ENCODE data around the gene SRPK2. TPM values are rescaled to one million over a fixed set of nuclear protein-coding genes. Genes with fewer than 3 reads are reported as not detected.

Gene SRPK2
- total and polyA plus RNA-seq, 2 of the 13 experiments (the other 11 are each of a cell fraction or from before 2014, with no cell fraction given), result 10.1 to 22.3 TPM

DNA sequence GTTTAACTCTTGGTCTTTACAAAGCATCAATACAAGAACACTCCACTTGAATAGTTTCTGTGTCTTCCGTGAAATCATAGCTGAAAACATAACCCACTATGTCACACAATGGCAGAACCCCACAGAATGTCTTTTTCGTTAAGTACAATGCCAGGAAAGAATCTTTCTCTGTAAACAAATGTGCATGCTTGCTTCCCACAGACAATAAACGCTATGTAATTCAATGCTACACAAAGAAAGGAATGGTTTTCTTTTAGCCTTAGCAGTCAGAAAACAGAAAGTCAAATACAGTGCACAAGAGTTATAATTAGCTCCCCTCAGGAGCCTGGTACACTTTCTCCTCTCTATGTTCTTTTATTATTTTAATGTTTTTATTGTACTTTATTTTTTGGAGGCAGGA, 186.1 kb downstream of the SRPK2 start:
- Histone ChIP-seq H4K20me1 (ENCODE audit: insufficient read depth, low read length) (no peaks in the 10 kb centered on the region; the same call in 1 of the 2 replicates), H3K9ac (ENCODE audit: insufficient read depth, low read depth, low read length) (no peak overlapping the region), H3K4me3 (replicated peaks in 1 of 3; ENCODE audit: insufficient read depth in 1 of 3, low read depth in 2 of 3, low read length in 3 of 3) (no peak overlapping the region), H3K27ac (ENCODE audit: extremely low read length, insufficient read depth, low read length) (no peak overlapping the region), H3K9me3 (ENCODE audit: low read length) (no peaks in the 10 kb centered on the region), H3K4me2 (ENCODE audit: low read depth, low read length) (no peak overlapping the region), H2AFZ (ENCODE audit: low read length) (no peak overlapping the region), H3K4me1 (ENCODE audit: insufficient read depth, low read length) (peaks cover 16% of the 10 kb centered on the region), H3K36me3 (replicated peaks in 1 of 2; ENCODE audit: control insufficient read depth in 1 of 2, insufficient read depth in 2 of 2, low read length in 2 of 2) (peaks cover 0 to 7% of the 10 kb centered on the region in 2 experiments; a peak in 2 of 5 replicates), H3K27me3 (ENCODE audit: control insufficient read depth in 1 of 2, insufficient read depth in 2 of 2, low read length in 2 of 2) (no peaks in the 10 kb centered on the region), H3K79me2 (ENCODE audit: insufficient read depth, low read length) (peaks cover 11% of the 10 kb centered on the region)
- ChIA-PET CTCF (ENCODE audit: low intra/inter-chr PET ratio, low total read pairs) (no interaction called here), POLR2A (no interaction called here)
- no peak for TF ChIP-seq ZNF30 (CRISPR knock-in tag; IDR thresholded peaks at IDR 0.05)
- WGBS (ENCODE audit: low lambda C conversion rate), result 93% methylated on average over 3 of the region's 3 CpGs
- DNase-seq (ENCODE audit: low spot score), result no peak
- FAIRE-seq, result no peak
- no peak for ATAC-seq
- intact Hi-C loops (cut with micrococcal nuclease; ENCODE audit: unreplicated experiment), result no loop called here
- in situ Hi-C loops (cut with HindIII; ENCODE audit: extremely low pct_ligation_motif_present, low pct_unique_long_range_greater_than_20kb), result no loop called here
- BruUV-seq (replicated peaks), result no TSS peak

DNA sequence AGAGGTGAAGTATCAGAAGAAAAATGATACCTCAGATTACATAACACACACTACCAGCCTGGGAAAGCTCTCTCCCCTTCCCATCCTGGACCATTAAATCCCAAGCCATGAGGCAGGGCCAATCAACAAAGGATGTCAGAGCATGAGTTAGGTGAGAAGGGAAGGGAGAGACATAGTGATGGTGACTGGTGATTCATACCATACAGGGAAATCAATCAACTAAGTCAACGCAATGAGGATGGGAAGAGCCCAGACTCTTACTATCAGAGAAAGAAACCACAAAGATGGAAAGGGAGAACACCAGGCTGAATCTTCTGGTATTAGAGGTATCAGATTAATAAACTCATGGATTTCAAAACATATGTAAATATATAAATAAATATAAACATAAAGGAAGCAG, 189.3 kb downstream of the SRPK2 start:
- Histone ChIP-seq H3K4me1 (ENCODE audit: insufficient read depth, low read length) (peaks cover 33% of the 10 kb centered on the region), H4K20me1 (ENCODE audit: insufficient read depth, low read length) (peaks cover 2% of the 10 kb centered on the region; the same call in 1 of the 2 replicates), H3K27me3 (ENCODE audit: control insufficient read depth in 1 of 2, insufficient read depth in 2 of 2, low read length in 2 of 2) (no peaks in the 10 kb centered on the region), H3K4me2 (ENCODE audit: low read depth, low read length) (no peak overlapping the region), H3K9ac (ENCODE audit: insufficient read depth, low read depth, low read length) (no peak overlapping the region), H3K4me3 (replicated peaks in 1 of 3; ENCODE audit: insufficient read depth in 1 of 3, low read depth in 2 of 3, low read length in 3 of 3) (no peak overlapping the region), H3K79me2 (ENCODE audit: insufficient read depth, low read length) (no peaks in the 10 kb centered on the region), H3K9me3 (ENCODE audit: low read length) (no peaks in the 10 kb centered on the region), H2AFZ (ENCODE audit: low read length) (no peak overlapping the region), H3K27ac (ENCODE audit: extremely low read length, insufficient read depth, low read length) (no peak overlapping the region), H3K36me3 (replicated peaks in 1 of 2; ENCODE audit: control insufficient read depth in 1 of 2, insufficient read depth in 2 of 2, low read length in 2 of 2) (peaks cover 0 to 7% of the 10 kb centered on the region in 2 experiments; a peak in 2 of 5 replicates)
- FAIRE-seq (no peak), ATAC-seq (no peak), DNase-seq (ENCODE audit: low spot score) (no peak)
- in situ Hi-C loops (cut with HindIII; ENCODE audit: extremely low pct_ligation_motif_present, low pct_unique_long_range_greater_than_20kb) (no loop called here), intact Hi-C loops (cut with micrococcal nuclease; ENCODE audit: unreplicated experiment) (loop anchor here (10.0 kb wide), 1 partner anchor 55 kb away; no protein-coding TSS in a partner anchor)
- no TSS peak for BruUV-seq (replicated peaks)
- 97% methylated on average over 1 of the region's 1 CpG for WGBS (ENCODE audit: low lambda C conversion rate)
- TF ChIP-seq, protein P1, sequence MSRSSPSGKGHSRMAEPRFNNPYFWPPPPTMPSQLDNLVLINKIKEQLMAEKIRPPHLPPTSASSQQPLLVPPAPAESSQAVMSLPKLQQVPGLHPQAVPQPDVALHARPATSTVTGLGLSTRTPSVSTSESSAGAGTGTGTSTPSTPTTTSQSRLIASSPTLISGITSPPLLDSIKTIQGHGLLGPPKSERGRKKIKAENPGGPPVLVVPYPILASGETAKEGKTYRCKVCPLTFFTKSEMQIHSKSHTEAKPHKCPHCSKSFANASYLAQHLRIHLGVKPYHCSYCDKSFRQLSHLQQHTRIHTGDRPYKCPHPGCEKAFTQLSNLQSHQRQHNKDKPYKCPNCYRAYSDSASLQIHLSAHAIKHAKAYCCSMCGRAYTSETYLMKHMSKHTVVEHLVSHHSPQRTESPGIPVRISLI (CRISPR knock-in tag; IDR thresholded peaks at IDR 0.05; ENCODE audit: borderline replicate concordance), result no peak
- no peak for TF ChIP-seq NCOR1 (IDR thresholded peaks at IDR 0.05; ENCODE audit: borderline replicate concordance, low read length)
- TF ChIP-seq, protein P2, sequence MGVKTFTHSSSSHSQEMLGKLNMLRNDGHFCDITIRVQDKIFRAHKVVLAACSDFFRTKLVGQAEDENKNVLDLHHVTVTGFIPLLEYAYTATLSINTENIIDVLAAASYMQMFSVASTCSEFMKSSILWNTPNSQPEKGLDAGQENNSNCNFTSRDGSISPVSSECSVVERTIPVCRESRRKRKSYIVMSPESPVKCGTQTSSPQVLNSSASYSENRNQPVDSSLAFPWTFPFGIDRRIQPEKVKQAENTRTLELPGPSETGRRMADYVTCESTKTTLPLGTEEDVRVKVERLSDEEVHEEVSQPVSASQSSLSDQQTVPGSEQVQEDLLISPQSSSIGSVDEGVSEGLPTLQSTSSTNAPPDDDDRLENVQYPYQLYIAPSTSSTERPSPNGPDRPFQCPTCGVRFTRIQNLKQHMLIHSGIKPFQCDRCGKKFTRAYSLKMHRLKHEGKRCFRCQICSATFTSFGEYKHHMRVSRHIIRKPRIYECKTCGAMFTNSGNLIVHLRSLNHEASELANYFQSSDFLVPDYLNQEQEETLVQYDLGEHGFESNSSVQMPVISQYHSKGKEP (CRISPR knock-in tag; IDR thresholded peaks at IDR 0.05), result no peak
- no peak for TF ChIP-seq ARNT (IDR thresholded peaks at IDR 0.05)
- no peak for TF ChIP-seq CREBL2 (CRISPR knock-in tag; IDR thresholded peaks at IDR 0.05; ENCODE audit: borderline replicate concordance)
- TF ChIP-seq ZFP82 (CRISPR knock-in tag; IDR thresholded peaks at IDR 0.05; ENCODE audit: borderline replicate concordance), result no peak
- TF ChIP-seq, protein P3, sequence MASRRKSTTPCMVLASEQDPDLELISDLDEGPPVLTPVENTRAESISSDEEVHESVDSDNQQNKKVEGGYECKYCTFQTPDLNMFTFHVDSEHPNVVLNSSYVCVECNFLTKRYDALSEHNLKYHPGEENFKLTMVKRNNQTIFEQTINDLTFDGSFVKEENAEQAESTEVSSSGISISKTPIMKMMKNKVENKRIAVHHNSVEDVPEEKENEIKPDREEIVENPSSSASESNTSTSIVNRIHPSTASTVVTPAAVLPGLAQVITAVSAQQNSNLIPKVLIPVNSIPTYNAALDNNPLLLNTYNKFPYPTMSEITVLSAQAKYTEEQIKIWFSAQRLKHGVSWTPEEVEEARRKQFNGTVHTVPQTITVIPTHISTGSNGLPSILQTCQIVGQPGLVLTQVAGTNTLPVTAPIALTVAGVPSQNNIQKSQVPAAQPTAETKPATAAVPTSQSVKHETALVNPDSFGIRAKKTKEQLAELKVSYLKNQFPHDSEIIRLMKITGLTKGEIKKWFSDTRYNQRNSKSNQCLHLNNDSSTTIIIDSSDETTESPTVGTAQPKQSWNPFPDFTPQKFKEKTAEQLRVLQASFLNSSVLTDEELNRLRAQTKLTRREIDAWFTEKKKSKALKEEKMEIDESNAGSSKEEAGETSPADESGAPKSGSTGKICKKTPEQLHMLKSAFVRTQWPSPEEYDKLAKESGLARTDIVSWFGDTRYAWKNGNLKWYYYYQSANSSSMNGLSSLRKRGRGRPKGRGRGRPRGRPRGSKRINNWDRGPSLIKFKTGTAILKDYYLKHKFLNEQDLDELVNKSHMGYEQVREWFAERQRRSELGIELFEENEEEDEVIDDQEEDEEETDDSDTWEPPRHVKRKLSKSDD (CRISPR knock-in tag; IDR thresholded peaks at IDR 0.05; ENCODE audit: low read depth), result no peak
- no peak for TF ChIP-seq ZFAT (CRISPR knock-in tag; conservative IDR thresholded peaks at IDR 0.05)
- ChIA-PET POLR2A (no interaction called here), CTCF (ENCODE audit: low intra/inter-chr PET ratio, low total read pairs) (no interaction called here)

Data from HepG2 (cell line).